Hematopoietic multipotent progenitor cell treated with erythropoietin and hydrocortisone succinate and interleukin-3 and kit ligand, for 17 days (in vitro differentiated cells): ENCODE measurements around the gene CHST15.

Source experiments
- DNase-seq: peaks from one replicate; pipeline ENCODE4 v3.0.0-alpha.2; 2015; ENCODE audit warnings: low spot score

Gene CHST15

DNA sequence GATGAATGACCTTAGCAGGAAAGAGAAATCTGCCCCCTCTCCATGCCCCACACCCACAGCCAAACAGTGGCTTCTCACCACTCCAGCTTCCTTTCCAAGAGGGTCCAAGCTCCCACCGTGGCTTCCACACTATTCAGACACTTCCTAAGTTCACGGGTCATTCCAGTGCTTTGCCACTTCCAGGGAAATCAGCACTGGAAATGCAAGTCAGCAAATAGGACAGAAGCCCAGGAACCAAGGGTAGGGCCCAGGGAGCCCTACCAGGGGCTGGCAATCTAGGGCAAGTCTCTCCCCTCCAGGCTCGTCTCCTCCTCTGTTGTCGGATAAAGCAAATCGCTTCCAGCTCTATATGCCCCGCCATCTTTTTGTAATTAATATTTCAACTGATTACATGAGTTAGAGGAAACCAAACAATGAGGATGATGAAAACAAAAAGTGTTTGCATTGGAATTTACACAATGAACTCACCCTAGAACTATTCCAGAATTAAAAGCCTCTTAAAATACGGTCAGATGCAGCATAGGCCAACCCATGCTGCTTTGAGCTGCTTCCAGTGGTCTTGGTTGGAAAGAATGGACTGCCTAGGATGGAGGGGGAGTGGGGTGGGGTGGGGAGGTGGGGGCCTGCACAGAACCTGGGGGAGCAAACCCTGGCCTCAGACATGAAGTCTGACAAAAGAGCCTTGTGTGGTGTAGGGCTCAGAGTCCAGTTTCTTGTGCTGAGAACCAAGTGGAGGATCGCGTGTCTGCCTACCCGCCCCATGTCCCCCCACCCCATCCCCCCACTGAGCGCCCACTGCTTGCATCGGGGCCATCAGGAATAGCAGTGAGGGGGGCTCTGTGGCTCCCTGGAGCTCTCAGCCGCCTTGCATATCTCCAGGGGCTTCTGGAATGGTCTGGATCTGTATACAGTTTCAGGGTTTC, 127.2 kb downstream of the CHST15 start:
- DNase-seq, result no peak

GRCh38 chr10:123964953-123965352, 128.4 kb downstream of the CHST15 start:
- DNase-seq, result no peak

DNA sequence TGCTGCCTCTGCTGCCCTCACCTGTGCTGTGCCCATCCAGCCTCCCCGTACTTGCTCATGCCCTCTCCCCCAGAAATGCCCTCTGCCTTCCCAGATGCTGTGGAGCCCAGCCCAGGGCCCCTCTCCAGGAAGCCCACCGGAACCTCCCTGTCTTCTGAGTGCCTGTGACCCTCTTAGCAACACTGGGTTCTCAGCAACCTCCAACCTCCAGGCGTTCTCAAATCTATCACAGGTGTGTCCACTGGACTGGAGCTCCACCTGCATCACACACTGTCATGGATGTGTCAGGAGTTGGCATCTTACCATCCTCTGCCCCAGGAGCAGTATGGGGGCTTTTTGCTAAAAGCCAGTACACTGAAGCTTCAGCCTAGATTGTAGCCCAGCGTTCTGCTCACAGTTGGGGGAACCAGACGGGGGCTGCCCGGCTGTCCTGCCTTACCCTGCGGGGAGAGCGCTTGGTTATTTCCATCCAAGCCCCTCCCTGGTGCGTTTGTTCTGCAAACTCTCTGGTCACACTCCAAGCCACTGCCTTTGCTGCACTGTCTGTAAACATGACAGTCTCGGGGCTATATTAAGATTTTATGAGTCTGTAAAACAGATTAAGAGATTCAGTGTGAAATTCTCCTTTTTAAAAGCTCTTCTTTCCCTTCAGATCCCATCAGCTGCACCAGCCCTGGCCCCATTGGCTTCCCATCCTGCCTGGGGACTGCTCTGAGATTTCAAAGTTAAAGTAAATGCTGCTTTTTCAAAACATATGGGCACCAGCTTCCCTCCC, 130.5 kb downstream of the CHST15 start:
- DNase-seq, result no peak

DNA sequence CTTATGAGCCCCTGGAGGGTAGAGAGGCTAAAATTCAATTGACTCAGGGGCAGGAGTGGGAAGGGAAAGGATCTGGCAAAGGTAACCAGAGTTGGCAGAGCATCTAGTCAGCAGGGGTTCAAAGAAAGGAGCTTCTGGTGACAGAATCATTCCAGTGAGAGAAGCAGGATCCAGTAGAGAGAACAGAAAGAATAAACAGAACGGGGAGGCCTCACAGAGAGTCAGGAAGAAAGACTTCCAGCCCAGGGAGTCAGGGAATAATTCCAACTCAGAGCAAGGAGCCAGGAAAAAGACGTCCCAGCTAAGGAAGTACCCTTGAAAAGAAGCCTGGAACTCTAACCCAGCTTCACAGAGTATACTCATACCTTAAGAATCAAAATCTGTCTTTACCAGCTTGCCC, 135.2 kb downstream of the CHST15 start:
- no peak for DNase-seq
